Astrocyte (in vitro differentiated cells and primary cell): ENCODE measurements around the gene CD46.

Experiments
- EZH2 ChIP-seq: IDR thresholded peaks from 2 replicates; pipeline ENCODE4 v1.6.1; 2012; ENCODE audit warnings: mild to moderate bottlenecking, low read length, inconsistent platforms; ENCODE audit not compliant: insufficient read depth
- TF ChIP-seq, protein P1 (sequence below): IDR thresholded peaks from 2 replicates; pipeline ENCODE4 v1.5.1; 2011; ENCODE audit warnings: low read depth, mild to moderate bottlenecking, inconsistent platforms, low read length, moderate library complexity; ENCODE audit not compliant: insufficient read depth

DNA sequence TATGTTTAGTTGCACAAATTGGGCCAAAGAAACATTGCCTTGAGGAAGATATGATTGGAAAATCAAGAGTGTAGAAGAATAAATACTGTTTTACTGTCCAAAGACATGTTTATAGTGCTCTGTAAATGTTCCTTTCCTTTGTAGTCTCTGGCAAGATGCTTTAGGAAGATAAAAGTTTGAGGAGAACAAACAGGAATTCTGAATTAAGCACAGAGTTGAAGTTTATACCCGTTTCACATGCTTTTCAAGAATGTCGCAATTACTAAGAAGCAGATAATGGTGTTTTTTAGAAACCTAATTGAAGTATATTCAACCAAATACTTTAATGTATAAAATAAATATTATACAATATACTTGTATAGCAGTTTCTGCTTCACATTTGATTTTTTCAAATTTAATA, 43.0 kb downstream of the CD46 start:
- TF ChIP-seq, protein P1, sequence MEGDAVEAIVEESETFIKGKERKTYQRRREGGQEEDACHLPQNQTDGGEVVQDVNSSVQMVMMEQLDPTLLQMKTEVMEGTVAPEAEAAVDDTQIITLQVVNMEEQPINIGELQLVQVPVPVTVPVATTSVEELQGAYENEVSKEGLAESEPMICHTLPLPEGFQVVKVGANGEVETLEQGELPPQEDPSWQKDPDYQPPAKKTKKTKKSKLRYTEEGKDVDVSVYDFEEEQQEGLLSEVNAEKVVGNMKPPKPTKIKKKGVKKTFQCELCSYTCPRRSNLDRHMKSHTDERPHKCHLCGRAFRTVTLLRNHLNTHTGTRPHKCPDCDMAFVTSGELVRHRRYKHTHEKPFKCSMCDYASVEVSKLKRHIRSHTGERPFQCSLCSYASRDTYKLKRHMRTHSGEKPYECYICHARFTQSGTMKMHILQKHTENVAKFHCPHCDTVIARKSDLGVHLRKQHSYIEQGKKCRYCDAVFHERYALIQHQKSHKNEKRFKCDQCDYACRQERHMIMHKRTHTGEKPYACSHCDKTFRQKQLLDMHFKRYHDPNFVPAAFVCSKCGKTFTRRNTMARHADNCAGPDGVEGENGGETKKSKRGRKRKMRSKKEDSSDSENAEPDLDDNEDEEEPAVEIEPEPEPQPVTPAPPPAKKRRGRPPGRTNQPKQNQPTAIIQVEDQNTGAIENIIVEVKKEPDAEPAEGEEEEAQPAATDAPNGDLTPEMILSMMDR = no peak
- TF ChIP-seq EZH2 = no peak
